HepG2 (cell line): Measurements from ENCODE around the gene GFAP. TPM values are rescaled to one million over a fixed set of nuclear protein-coding genes. Genes with fewer than 3 reads are reported as not detected.

ENCODE experiments used
- CEBPG ChIP-seq: IDR thresholded peaks from 2 replicates; pipeline ENCODE4 v1.6.1; 2016
- ETV6 ChIP-seq: sonication (generic); formaldehyde crosslinking; conservative IDR thresholded peaks from 2 replicates; pipeline ENCODE4 v1.4.0; 2020; ENCODE audit warnings: missing genetic modification reagents
- MAFF ChIP-seq: IDR thresholded peaks from 2 replicates; pipeline ENCODE4 v1.6.1; 2011; ENCODE audit warnings: low read depth, low read length, improper control_type of control experiment
- MXI1 ChIP-seq: IDR thresholded peaks from 3 replicates; pipeline ENCODE4 v1.6.1; 2012; ENCODE audit warnings: low read depth, low read length, inconsistent platforms, borderline replicate concordance
- NCOR1 ChIP-seq: fragments of 200-600 bp; sonication (generic); IDR thresholded peaks from 2 replicates; pipeline ENCODE4 v1.7.0; 2017; ENCODE audit warnings: antibody characterized with exemption, low read length, borderline replicate concordance
- NFE2L2 ChIP-seq: fragments of 150-350 bp; IDR thresholded peaks from 2 replicates; pipeline ENCODE4 v1.6.1; 2014; ENCODE audit warnings: low read length
- NR2C2 ChIP-seq: sonication (generic); formaldehyde crosslinking; IDR thresholded peaks from 2 replicates; pipeline ENCODE4 v1.4.0; 2020; ENCODE audit warnings: missing genetic modification reagents, mild to moderate bottlenecking, moderate library complexity, borderline replicate concordance
- NR2F2 ChIP-seq: IDR thresholded peaks from 2 replicates; pipeline ENCODE4 v1.6.1; 2012; ENCODE audit warnings: low read depth, inconsistent platforms, borderline replicate concordance
- POLR2A ChIP-seq, 2 experiments: IDR thresholded peaks; 2 replicates each; pipeline ENCODE4 v1.6.1; 2011; ENCODE audit warnings: low read depth in 2 of 2, low read length in 2 of 2, mild to moderate bottlenecking in 1 of 2, moderate library complexity in 1 of 2; ENCODE audit not compliant: insufficient read depth in 1 of 2
- SP2 ChIP-seq: sonication (generic); formaldehyde crosslinking; IDR thresholded peaks from 2 replicates; pipeline ENCODE4 v1.5.1; 2020; ENCODE audit warnings: mild to moderate bottlenecking, missing genetic modification reagents
- ZNF121 ChIP-seq: sonication (generic); formaldehyde crosslinking; IDR thresholded peaks from 2 replicates; pipeline ENCODE4 v1.5.0; 2020; ENCODE audit warnings: mild to moderate bottlenecking, missing genetic modification reagents
- ZNF430 ChIP-seq: sonication (generic); formaldehyde crosslinking; IDR thresholded peaks from 2 replicates; pipeline ENCODE4 v1.9.0; 2021; ENCODE audit warnings: mild to moderate bottlenecking, missing genetic modification reagents
- polyA plus RNA-seq, 8 experiments: library from polyadenylated mRNA; depleted of rRNA in 3 of 8; stranded (reverse) in 7 of 8; unstranded in 1 of 8; fragments of >200 nt; fragmentation: Illumina TruSeq in 4 of 8; extraction: Trizol in 4 of 8; gene quantifications; 2 replicates each; pipeline versions ENCODE4 v1.2.1 to v1.2.3, GENCODE V29; 2011 to 2016; ENCODE audit warnings: low read depth in 4 of 8, missing spikeins in 1 of 8, mixed read lengths in 1 of 8; ENCODE audit not compliant: insufficient read depth in 1 of 8
- total RNA-seq, 5 experiments: library from RNA; depleted of rRNA; stranded (reverse); fragments of >200 nt; fragmentation: Illumina TruSeq; extraction: Trizol; gene quantifications; 2 replicates each; pipeline ENCODE4 v1.2.3, GENCODE V29; 2016; ENCODE audit warnings: low read depth in 1 of 5
- TF ChIP-seq, protein P1 (sequence below): IDR thresholded peaks from 2 replicates; pipeline ENCODE4 v1.6.1; 2016; ENCODE audit warnings: low read depth, missing genetic modification reagents, missing compliant biosample characterization
- TF ChIP-seq, protein P2 (sequence below): sonication (generic); formaldehyde crosslinking; IDR thresholded peaks from 2 replicates; pipeline ENCODE4 v1.4.0; 2020; ENCODE audit warnings: missing genetic modification reagents, mild to moderate bottlenecking, borderline replicate concordance
- TF ChIP-seq, protein P3 (sequence below): sonication (generic); formaldehyde crosslinking; IDR thresholded peaks from 2 replicates; pipeline ENCODE4 v1.8.0; 2022; ENCODE audit warnings: missing genetic modification reagents, low read depth, mild to moderate bottlenecking, borderline replicate concordance
- TF ChIP-seq, protein P4 (sequence below): IDR thresholded peaks from 2 replicates; pipeline ENCODE4 v1.6.1; 2016; ENCODE audit warnings: mild to moderate bottlenecking
- TF ChIP-seq, protein P5 (sequence below): sonication (generic); formaldehyde crosslinking; IDR thresholded peaks from 2 replicates; pipeline ENCODE4 v1.5.0; 2020; ENCODE audit warnings: mild to moderate bottlenecking, missing genetic modification reagents, moderate library complexity

GFAP gene
- total and polyA plus RNA-seq, 2 of the 13 experiments (the other 11 are each of a cell fraction or from before 2014, with no cell fraction given): 0.11 to 0.29 TPM

DNA sequence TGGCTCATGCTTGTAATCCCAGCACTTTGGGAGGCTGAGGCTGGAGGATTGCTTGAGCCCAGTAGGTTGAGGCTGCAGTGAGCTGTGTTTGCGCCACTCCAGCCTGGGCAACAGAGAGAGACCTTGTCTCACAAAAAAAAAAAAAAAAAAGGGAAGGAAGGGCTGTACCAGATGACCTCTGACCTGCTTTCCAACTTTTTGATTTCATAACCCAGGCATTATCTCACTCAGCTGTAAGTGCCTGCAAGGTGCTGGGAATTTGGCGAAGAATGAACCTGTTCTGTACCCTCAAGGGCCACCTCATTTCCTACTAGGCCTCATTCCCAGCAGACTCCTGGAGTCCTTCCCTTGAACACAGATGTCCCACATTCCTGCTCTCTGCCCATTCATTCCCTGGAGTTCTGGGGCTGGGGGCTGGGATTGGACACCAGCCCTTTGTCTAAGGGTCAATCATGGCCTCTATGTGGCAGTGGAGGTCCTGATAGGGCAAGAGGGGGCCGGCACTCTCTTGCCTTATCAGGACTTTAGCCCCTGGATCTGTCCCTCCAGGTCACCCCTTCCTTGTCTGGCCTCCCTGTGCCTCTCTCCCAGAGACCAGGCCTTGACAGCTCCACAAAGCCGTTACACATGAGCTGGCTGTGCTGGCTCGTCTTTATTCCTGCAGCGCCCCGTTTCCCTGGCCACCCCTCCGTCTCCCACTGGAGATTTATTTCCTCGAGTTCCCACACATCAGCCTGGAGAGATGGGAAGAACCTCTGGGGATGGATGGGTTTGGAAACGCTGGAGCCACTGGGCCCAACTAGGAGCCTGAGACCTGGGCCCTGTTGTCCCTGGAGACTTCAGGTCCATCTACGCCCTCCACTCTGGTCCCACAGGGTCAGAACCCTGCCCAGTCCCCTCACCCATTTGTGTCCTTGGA, 821 bp upstream of the GFAP start (continued):
- TF ChIP-seq, protein P1, sequence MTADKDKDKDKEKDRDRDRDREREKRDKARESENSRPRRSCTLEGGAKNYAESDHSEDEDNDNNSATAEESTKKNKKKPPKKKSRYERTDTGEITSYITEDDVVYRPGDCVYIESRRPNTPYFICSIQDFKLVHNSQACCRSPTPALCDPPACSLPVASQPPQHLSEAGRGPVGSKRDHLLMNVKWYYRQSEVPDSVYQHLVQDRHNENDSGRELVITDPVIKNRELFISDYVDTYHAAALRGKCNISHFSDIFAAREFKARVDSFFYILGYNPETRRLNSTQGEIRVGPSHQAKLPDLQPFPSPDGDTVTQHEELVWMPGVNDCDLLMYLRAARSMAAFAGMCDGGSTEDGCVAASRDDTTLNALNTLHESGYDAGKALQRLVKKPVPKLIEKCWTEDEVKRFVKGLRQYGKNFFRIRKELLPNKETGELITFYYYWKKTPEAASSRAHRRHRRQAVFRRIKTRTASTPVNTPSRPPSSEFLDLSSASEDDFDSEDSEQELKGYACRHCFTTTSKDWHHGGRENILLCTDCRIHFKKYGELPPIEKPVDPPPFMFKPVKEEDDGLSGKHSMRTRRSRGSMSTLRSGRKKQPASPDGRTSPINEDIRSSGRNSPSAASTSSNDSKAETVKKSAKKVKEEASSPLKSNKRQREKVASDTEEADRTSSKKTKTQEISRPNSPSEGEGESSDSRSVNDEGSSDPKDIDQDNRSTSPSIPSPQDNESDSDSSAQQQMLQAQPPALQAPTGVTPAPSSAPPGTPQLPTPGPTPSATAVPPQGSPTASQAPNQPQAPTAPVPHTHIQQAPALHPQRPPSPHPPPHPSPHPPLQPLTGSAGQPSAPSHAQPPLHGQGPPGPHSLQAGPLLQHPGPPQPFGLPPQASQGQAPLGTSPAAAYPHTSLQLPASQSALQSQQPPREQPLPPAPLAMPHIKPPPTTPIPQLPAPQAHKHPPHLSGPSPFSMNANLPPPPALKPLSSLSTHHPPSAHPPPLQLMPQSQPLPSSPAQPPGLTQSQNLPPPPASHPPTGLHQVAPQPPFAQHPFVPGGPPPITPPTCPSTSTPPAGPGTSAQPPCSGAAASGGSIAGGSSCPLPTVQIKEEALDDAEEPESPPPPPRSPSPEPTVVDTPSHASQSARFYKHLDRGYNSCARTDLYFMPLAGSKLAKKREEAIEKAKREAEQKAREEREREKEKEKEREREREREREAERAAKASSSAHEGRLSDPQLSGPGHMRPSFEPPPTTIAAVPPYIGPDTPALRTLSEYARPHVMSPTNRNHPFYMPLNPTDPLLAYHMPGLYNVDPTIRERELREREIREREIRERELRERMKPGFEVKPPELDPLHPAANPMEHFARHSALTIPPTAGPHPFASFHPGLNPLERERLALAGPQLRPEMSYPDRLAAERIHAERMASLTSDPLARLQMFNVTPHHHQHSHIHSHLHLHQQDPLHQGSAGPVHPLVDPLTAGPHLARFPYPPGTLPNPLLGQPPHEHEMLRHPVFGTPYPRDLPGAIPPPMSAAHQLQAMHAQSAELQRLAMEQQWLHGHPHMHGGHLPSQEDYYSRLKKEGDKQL (CRISPR knock-in tag): no peak
- TF ChIP-seq NFE2L2 (no peak), ZNF430 (0 out of 2 replicates have a peak, but pooled peaks have one; percentile 20), ETV6 (CRISPR knock-in tag) (no peak), MAFF (no peak), CEBPG (CRISPR knock-in tag) (0 out of 2 replicates have a peak, but pooled peaks have one; percentile 25), POLR2A (IDR thresholded peaks at IDR 0.05; ENCODE audit: insufficient read depth in 1 of 2, low read depth in 2 of 2, low read length in 2 of 2) (peak in 1 of 2 experiments; percentile 29; a peak in 1 of 4 replicates), NR2C2 (peak; percentile 81), ZNF121 (CRISPR knock-in tag) (peak; percentile 74; the same call in 1 of the 2 replicates), MXI1 (no peak), NCOR1 (peak; percentile 65; the same call in 1 of the 2 replicates), SP2 (CRISPR knock-in tag) (0 out of 2 replicates have a peak, but pooled peaks have one; percentile 40), NR2F2 (0 out of 2 replicates have a peak, but pooled peaks have one; percentile 16)
- TF ChIP-seq, protein P2, sequence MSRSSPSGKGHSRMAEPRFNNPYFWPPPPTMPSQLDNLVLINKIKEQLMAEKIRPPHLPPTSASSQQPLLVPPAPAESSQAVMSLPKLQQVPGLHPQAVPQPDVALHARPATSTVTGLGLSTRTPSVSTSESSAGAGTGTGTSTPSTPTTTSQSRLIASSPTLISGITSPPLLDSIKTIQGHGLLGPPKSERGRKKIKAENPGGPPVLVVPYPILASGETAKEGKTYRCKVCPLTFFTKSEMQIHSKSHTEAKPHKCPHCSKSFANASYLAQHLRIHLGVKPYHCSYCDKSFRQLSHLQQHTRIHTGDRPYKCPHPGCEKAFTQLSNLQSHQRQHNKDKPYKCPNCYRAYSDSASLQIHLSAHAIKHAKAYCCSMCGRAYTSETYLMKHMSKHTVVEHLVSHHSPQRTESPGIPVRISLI: peak; percentile 87
- TF ChIP-seq, protein P3, sequence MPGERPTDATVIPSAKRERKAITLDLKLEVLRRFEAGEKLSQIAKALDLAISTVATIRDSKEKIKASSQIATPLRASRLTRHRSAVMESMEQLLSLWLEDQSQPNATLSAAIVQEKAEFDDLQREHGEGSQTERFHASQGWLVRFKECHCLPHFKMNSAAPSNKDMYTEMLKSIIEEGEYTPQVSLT (CRISPR knock-in tag): no peak
- TF ChIP-seq, protein P4, sequence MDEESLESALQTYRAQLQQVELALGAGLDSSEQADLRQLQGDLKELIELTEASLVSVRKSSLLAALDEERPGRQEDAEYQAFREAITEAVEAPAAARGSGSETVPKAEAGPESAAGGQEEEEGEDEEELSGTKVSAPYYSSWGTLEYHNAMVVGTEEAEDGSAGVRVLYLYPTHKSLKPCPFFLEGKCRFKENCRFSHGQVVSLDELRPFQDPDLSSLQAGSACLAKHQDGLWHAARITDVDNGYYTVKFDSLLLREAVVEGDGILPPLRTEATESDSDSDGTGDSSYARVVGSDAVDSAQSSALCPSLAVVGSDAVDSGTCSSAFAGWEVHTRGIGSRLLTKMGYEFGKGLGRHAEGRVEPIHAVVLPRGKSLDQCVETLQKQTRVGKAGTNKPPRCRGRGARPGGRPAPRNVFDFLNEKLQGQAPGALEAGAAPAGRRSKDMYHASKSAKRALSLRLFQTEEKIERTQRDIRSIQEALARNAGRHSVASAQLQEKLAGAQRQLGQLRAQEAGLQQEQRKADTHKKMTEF (CRISPR knock-in tag): 0 out of 2 replicates have a peak, but pooled peaks have one; percentile 19
- TF ChIP-seq, protein P5, sequence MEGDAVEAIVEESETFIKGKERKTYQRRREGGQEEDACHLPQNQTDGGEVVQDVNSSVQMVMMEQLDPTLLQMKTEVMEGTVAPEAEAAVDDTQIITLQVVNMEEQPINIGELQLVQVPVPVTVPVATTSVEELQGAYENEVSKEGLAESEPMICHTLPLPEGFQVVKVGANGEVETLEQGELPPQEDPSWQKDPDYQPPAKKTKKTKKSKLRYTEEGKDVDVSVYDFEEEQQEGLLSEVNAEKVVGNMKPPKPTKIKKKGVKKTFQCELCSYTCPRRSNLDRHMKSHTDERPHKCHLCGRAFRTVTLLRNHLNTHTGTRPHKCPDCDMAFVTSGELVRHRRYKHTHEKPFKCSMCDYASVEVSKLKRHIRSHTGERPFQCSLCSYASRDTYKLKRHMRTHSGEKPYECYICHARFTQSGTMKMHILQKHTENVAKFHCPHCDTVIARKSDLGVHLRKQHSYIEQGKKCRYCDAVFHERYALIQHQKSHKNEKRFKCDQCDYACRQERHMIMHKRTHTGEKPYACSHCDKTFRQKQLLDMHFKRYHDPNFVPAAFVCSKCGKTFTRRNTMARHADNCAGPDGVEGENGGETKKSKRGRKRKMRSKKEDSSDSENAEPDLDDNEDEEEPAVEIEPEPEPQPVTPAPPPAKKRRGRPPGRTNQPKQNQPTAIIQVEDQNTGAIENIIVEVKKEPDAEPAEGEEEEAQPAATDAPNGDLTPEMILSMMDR (CRISPR knock-in tag): 0 out of 2 replicates have a peak, but pooled peaks have one; percentile 8
